ENCODE measurements around the gene GAL3ST3. TPM values are rescaled to one million over a fixed set of nuclear protein-coding genes. Genes with fewer than 3 reads are reported as not detected.
"Not testable (repeated sequence)": the region's sequence is repeated elsewhere in the genome, so short reads cannot be mapped to it uniquely, and the experiment has no call there.

Gene GAL3ST3
- polyA plus RNA-seq, 1 donor (not counting 4 experiments of a cell fraction or from before 2014, with no cell fraction given): not detected

DNA sequence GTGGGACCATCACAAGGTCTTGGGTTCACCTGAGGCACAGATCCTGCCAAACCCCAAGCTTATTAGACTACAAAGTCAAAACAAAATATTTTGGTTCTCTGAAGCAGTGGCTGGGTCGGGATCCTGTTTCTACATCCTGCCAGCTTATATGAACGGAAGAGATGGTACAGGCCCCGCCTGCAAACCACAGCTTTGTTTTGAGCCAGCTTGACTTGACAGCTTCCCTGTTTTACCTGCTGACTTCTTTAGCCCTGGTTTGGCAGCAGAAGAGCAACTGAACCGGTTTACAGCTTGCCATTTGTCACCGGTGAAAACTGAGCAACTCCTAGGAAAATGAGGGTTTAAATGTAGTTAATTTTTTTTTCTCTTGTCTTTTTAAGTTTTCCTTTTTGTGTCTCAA is 32.5 kb upstream of the GAL3ST3 start:
- Histone ChIP-seq H3K27ac (ENCODE audit: control insufficient read depth, insufficient read depth, low read length) (peak overlapping the region; percentile 82), H3K9me1 (ENCODE audit: control insufficient read depth, extremely low read depth, insufficient read depth, low read length) (peaks cover 4% of the 10 kb centered on the region), H3K79me2 (ENCODE audit: control insufficient read depth, insufficient read depth, low read length) (peaks cover 66% of the 10 kb centered on the region), H3K4me1 (ENCODE audit: control insufficient read depth, extremely low read depth, insufficient read depth, low read length) (peaks cover 30% of the 10 kb centered on the region), H2AFZ (ENCODE audit: control insufficient read depth, low read length) (peak overlapping the region; percentile 59), H3K36me3 (ENCODE audit: control insufficient read depth in 2 of 2, extremely low read depth in 1 of 2, insufficient read depth in 2 of 2, low read length in 2 of 2) (peaks cover 1 to 3% of the 10 kb centered on the region in 2 experiments), H3K9ac (ENCODE audit: control insufficient read depth, extremely low read depth, insufficient read depth, low read length) (peak overlapping the region; percentile 62), H3K4me3 (ENCODE audit: control insufficient read depth in 2 of 3, extremely low read depth in 1 of 3, insufficient read depth in 2 of 3, low read depth in 1 of 3, low read length in 3 of 3) (peak overlapping the region in 2 of 3 experiments; percentile 46 to 51), H3K27me3 (ENCODE audit: control insufficient read depth, extremely low read depth, insufficient read depth, low read length) (no peaks in the 10 kb centered on the region), H3K9me3 (ENCODE audit: control insufficient read depth, low read depth, low read length) (no peaks in the 10 kb centered on the region), H3K4me2 (ENCODE audit: control insufficient read depth, extremely low read depth, insufficient read depth, low read depth, low read length) (peak overlapping the region; percentile 83), H4K20me1 (ENCODE audit: control insufficient read depth, extremely low read depth, insufficient read depth, low read length) (no peaks in the 10 kb centered on the region)
- FAIRE-seq: peak; percentile 64
- dilution Hi-C loops (cut with MboI; ENCODE audit: extremely low pct_ligation_motif_present, low sequenced_read_pairs): no loop called here
- TF ChIP-seq, protein P1, sequence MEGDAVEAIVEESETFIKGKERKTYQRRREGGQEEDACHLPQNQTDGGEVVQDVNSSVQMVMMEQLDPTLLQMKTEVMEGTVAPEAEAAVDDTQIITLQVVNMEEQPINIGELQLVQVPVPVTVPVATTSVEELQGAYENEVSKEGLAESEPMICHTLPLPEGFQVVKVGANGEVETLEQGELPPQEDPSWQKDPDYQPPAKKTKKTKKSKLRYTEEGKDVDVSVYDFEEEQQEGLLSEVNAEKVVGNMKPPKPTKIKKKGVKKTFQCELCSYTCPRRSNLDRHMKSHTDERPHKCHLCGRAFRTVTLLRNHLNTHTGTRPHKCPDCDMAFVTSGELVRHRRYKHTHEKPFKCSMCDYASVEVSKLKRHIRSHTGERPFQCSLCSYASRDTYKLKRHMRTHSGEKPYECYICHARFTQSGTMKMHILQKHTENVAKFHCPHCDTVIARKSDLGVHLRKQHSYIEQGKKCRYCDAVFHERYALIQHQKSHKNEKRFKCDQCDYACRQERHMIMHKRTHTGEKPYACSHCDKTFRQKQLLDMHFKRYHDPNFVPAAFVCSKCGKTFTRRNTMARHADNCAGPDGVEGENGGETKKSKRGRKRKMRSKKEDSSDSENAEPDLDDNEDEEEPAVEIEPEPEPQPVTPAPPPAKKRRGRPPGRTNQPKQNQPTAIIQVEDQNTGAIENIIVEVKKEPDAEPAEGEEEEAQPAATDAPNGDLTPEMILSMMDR (optimal IDR thresholded peaks at IDR 0.05 in 1 of 3, IDR thresholded peaks at IDR 0.05 in 1 of 3, conservative IDR thresholded peaks at IDR 0.05 in 1 of 3; ENCODE audit: extremely low read depth in 1 of 3, insufficient read depth in 2 of 3, low read length in 3 of 3): no peak
- no peak for TF ChIP-seq EZH2 (IDR thresholded peaks at IDR 0.05; ENCODE audit: low read length)
- DNase-seq (ENCODE audit: low read depth, low spot score): no peak

DNA sequence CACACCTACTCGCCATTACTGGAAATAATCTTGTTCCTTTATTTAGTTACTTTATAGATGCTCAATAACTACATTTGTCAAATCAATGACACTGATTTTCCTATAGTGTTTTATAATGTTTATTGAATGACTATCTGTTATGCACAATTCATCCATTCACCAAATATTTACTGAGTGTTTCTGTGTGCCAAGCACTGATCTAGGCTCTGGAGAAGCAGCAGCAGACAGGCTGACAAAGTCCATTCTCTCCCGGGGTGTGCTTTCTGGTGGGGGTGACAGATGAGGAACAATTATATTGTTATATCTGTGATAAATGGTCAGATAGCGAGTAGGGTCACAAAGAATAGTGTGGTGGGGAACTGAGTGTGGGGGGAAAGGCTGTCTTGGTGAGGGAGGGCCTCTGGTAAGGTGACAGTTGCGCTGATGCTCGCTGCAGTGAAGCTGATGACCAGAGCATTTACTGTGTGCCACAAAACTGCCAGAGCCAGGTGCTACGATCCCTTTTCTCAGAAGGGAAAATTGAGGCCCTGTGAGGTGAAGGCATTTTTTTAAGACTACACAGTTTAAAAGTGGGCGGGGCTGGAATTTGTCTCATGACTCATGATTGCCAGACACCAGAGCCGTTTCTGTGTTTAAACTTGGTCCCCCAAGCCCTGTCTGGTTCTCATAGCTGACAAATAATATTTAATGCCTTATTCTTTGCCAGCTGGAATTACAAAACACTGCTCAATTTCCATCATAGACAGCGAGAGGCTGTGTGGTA is 31.3 kb upstream of the GAL3ST3 start:
- Histone ChIP-seq H3K9ac (ENCODE audit: control insufficient read depth, extremely low read depth, insufficient read depth, low read length) (peak overlapping the region; percentile 62), H3K27ac (ENCODE audit: control insufficient read depth, insufficient read depth, low read length) (peak overlapping the region; percentile 82), H2AFZ (ENCODE audit: control insufficient read depth, low read length) (no peak overlapping the region), H3K79me2 (ENCODE audit: control insufficient read depth, insufficient read depth, low read length) (peaks cover 67% of the 10 kb centered on the region), H3K4me1 (ENCODE audit: control insufficient read depth, extremely low read depth, insufficient read depth, low read length) (peaks cover 38% of the 10 kb centered on the region), H3K9me1 (ENCODE audit: control insufficient read depth, extremely low read depth, insufficient read depth, low read length) (peaks cover 4% of the 10 kb centered on the region), H3K36me3 (ENCODE audit: control insufficient read depth in 2 of 2, extremely low read depth in 1 of 2, insufficient read depth in 2 of 2, low read length in 2 of 2) (peaks cover 1 to 7% of the 10 kb centered on the region in 2 experiments), H3K4me3 (ENCODE audit: control insufficient read depth in 2 of 3, extremely low read depth in 1 of 3, insufficient read depth in 2 of 3, low read depth in 1 of 3, low read length in 3 of 3) (peak overlapping the region in 1 of 3 experiments; percentile 35), H4K20me1 (ENCODE audit: control insufficient read depth, extremely low read depth, insufficient read depth, low read length) (no peaks in the 10 kb centered on the region), H3K27me3 (ENCODE audit: control insufficient read depth, extremely low read depth, insufficient read depth, low read length) (no peaks in the 10 kb centered on the region), H3K9me3 (ENCODE audit: control insufficient read depth, low read depth, low read length) (no peaks in the 10 kb centered on the region), H3K4me2 (ENCODE audit: control insufficient read depth, extremely low read depth, insufficient read depth, low read depth, low read length) (peak overlapping the region; percentile 83)
- dilution Hi-C loops (cut with MboI; ENCODE audit: extremely low pct_ligation_motif_present, low sequenced_read_pairs): no loop called here
- peak; percentile 36 for FAIRE-seq
- no peak for DNase-seq (ENCODE audit: low read depth, low spot score)
- TF ChIP-seq EZH2 (IDR thresholded peaks at IDR 0.05; ENCODE audit: low read length): no peak
- TF ChIP-seq, protein P1 (optimal IDR thresholded peaks at IDR 0.05 in 1 of 3, IDR thresholded peaks at IDR 0.05 in 1 of 3, conservative IDR thresholded peaks at IDR 0.05 in 1 of 3; ENCODE audit: extremely low read depth in 1 of 3, insufficient read depth in 2 of 3, low read length in 3 of 3): no peak

DNA sequence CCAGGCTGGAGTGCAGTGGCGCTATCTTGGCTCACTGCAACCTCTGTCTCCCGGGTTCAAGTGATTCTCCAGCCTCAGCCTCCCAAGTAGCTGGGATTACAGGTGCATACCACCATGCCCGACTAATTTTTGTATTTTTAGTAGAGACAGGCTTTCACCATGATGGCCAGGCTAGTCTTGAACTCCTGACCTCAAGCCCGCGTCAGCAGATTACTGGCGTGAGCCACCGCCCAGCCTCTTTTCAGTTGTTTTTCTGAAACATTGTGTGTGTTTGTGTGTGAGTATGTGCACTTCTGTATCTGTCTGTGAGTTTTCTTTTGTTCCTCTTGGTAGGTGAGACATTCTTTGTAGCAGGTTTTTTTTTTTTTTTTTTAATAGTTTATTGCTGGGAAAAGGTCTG is 30.0 kb upstream of the GAL3ST3 start:
- Histone ChIP-seq H3K4me1 (ENCODE audit: control insufficient read depth, extremely low read depth, insufficient read depth, low read length) (peaks cover 38% of the 10 kb centered on the region), H3K79me2 (ENCODE audit: control insufficient read depth, insufficient read depth, low read length) (peaks cover 64% of the 10 kb centered on the region)
- H3K27ac ChIP-seq (ENCODE audit: control insufficient read depth, insufficient read depth, low read length); H3K9ac ChIP-seq (ENCODE audit: control insufficient read depth, extremely low read depth, insufficient read depth, low read length); H4K20me1 ChIP-seq (ENCODE audit: control insufficient read depth, extremely low read depth, insufficient read depth, low read length); H3K36me3 ChIP-seq (ENCODE audit: control insufficient read depth in 2 of 2, extremely low read depth in 1 of 2, insufficient read depth in 2 of 2, low read length in 2 of 2); dilution Hi-C loops (cut with MboI; ENCODE audit: extremely low pct_ligation_motif_present, low sequenced_read_pairs); DNase-seq (ENCODE audit: low read depth, low spot score); H3K9me1 ChIP-seq (ENCODE audit: control insufficient read depth, extremely low read depth, insufficient read depth, low read length); H2AFZ ChIP-seq (ENCODE audit: control insufficient read depth, low read length); H3K27me3 ChIP-seq (ENCODE audit: control insufficient read depth, extremely low read depth, insufficient read depth, low read length); H3K4me3 ChIP-seq (ENCODE audit: control insufficient read depth in 2 of 3, extremely low read depth in 1 of 3, insufficient read depth in 2 of 3, low read depth in 1 of 3, low read length in 3 of 3); H3K4me2 ChIP-seq (ENCODE audit: control insufficient read depth, extremely low read depth, insufficient read depth, low read depth, low read length); FAIRE-seq; H3K9me3 ChIP-seq (ENCODE audit: control insufficient read depth, low read depth, low read length): not testable (repeated sequence)

All from keratinocyte (primary cell).